Fibroblast of mammary gland (primary cell): ENCODE measurements around the gene PFKFB3.

Source experiments
- DNase-seq: peaks from one replicate; pipeline ENCODE4 v3.0.0-alpha.2; 2010; ENCODE audit warnings: low read depth
- H3K4me3 ChIP-seq: 2 replicates; pipeline ENCODE4 v1.5.1; 2011; ENCODE audit warnings: low read depth, mild to moderate bottlenecking, low read length, moderate library complexity; ENCODE audit not compliant: control insufficient read depth
- CTCF ChIP-seq: conservative IDR thresholded peaks from 2 replicates; pipeline ENCODE4 v1.5.1; 2011; ENCODE audit warnings: low read depth, low read length, inconsistent platforms; ENCODE audit not compliant: control insufficient read depth, insufficient read depth

PFKFB3 gene

GRCh38 chr10:6220418-6221191 lies 17.9 kb downstream of the PFKFB3 start:
- no peak for DNase-seq
- H3K4me3 ChIP-seq = no peak overlapping the region
- no peak for TF ChIP-seq CTCF

GRCh38 chr10:6221192-6221940 lies 18.6 kb downstream of the PFKFB3 start:
- no peak for DNase-seq
- H3K4me3 ChIP-seq = no peak overlapping the region
- TF ChIP-seq CTCF = no peak

- TF ChIP-seq CTCF = no peak
- DNase-seq = peak; percentile 25
- H3K4me3 ChIP-seq = no peak overlapping the region
Measured at GRCh38 chr10:6221971-6222751, 19.4 kb downstream of the PFKFB3 start.

- no peak for TF ChIP-seq CTCF
- no peak overlapping the region for H3K4me3 ChIP-seq
- DNase-seq = no peak
Measured at GRCh38 chr10:6222755-6223154, 20.0 kb downstream of the PFKFB3 start.

- TF ChIP-seq CTCF = no peak
- DNase-seq = no peak
- no peak overlapping the region for H3K4me3 ChIP-seq
Measured at GRCh38 chr10:6223981-6224380, 21.2 kb downstream of the PFKFB3 start.

- no peak for DNase-seq
- no peak for TF ChIP-seq CTCF
- no peak overlapping the region for H3K4me3 ChIP-seq
Measured at GRCh38 chr10:6224781-6225180, 22.0 kb downstream of the PFKFB3 start.
